GM21515 (cell line): ENCODE results near the gene JMJD6.
"Not testable (repeated sequence)": the region's sequence is repeated elsewhere in the genome, so short reads cannot be mapped to it uniquely, and the experiment has no call there.

Source experiments
- ATAC-seq: cut with Tn5 transposase; IDR thresholded peaks from one replicate; pipeline ENCODE4 v1.9.1; 2021; ENCODE audit not compliant: unreplicated experiment

The JMJD6 gene

DNA sequence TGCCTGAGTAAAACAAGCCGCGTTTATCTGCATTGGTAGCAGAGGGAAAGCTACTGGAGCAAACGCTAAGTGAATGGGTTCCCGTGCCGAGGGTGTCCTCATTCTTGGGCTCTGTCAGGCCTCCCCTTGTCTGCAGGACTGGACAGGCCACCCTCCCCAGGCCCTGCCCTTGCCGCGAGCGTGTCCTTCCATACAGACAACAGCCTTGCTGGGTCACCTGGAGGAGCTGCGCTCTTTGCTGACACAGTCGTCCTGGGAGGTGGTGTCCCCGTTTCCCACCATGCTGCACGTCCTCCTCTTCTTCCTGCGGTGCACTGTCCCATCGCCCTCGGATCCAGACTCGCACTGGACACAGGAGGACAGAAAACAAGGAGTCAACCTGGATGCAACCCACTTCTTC, 7.9 kb downstream of the JMJD6 start:
- ATAC-seq, result no peak

DNA sequence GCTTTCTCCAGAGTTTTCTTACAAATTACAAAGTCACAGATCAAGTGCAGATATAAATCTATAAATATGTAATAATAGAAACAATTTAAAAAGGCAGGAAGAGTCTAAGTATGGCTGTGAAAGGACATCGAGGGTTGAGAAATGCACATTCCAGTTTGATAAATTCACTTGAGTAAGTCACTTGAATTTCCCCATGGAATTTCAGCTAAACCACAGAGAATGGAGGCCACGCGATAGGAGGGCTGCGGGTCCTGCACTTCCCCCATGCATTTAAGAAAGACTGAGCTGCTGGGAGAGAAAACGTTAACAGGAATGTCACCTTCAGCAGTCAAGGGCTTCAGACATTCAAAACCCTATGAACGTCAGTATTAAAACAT, 9.6 kb downstream of the JMJD6 start:
- ATAC-seq, result no peak

DNA sequence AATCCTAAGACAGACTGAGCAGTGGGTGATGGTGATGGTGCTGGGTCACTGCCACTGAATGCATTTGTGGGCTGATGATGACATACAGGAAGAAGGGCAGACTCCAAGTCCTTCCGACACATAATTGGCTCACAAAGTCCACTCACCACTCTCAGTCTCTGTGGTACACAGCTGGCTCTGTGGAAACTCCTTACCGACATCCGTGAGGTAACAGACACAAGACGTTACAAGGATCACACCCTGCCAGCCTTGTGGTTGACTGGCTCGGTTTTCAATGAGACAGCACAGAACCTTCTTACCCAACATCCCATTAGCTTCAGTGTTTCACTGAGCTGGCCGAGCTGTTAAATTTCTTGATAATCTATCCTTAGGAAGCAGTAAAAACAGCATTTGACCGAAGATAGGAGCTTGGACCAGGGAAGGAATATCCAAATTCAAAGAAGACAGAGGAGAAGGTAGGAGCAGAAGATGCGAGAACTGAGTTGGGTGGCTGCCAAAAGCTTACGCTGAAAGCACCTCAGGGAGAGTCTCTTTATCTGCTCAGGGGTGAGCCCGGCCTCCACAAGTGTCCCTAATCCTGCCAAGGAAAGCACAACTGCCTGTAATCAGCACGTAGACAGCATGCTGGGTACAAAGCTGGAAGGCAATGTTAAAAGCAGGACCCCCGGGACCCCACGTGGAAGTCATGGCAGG, 10.1 kb downstream of the JMJD6 start:
- ATAC-seq, result no peak

DNA sequence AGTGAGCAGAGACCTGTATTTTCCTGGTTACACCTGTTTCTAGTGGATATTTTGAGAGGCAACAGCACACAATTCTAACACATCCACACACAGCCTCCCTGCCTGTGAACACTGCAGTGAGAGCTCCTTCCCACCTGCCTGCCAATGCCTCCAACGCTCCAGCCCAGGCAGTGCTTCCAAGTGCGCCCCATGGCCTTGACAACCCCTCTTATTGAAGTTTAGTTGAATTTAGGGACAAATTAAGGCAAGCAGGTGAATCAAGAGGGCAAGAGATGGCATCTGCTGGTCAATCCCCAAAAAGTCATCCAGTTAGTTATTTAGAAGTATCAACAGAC, 10.9 kb downstream of the JMJD6 start:
- ATAC-seq, result no peak

DNA sequence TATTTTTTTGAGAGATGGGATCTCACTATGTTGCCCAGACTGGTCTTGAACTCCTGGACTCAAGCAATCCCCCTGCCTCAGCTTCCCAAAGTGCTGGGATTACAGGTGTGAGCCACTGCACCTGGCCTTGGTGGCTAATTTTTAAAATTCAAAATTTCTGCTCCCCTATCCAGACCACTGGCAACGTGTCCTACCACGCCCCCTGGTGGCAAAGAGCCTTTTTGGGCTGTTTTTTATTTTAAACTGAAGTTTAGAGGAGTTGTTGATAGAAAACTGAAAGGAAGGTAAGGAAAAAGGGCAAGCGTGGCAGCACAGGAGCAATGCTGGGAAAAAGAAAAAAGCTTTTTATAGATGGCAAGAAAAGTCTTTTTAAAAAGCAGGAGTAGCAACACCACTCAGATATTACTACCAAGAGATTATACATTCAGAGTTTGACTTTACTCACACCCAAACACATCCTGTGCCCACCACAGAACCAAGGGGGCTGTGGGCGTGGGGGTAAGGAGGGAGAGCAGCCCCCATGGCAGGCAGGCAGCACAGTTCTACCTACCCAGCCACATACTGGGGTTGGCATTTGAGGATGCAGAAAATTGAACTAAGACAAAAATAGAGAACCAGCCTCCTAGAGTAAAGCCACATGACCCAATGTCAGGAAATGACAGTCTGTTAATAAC, 11.4 kb downstream of the JMJD6 start:
- no peak for ATAC-seq

DNA sequence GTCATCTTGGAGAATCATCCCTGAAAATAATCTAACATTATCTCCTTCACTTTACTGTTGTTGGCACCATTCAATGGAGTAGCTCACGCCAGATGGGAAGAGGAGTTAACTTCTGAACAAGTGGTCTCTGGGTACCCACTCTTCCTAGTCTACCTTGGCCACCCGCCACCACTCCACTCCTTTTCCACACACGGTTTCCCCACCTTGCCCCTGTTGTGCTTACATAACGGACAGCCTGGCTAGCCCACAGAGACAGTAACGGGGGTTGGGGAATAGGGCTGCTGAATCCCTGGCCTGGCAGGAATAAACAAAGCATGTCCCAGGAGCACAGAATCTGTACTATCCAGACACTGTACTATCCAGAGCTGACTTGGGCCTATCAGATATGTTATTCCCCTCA, 12.1 kb downstream of the JMJD6 start:
- ATAC-seq, result no peak

DNA sequence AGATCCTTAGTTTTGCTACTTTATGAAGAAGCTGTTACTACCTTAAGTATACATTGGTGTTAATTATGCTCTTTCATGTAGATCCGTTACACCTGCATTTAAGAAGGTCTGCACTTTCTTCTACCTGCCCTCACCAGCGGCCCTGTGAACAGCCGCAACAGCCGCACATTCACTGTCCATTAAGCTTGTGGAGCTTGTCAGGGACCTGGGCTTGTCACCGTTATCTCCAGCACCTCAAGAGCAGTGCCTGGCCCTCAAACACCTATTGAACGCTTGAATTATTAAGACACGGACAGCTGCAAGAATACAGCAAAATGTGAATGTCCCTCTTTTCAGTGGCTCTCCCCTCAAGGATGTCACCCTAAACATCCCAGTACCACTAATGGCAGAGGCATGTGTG, 12.6 kb downstream of the JMJD6 start:
- ATAC-seq, result no peak

DNA sequence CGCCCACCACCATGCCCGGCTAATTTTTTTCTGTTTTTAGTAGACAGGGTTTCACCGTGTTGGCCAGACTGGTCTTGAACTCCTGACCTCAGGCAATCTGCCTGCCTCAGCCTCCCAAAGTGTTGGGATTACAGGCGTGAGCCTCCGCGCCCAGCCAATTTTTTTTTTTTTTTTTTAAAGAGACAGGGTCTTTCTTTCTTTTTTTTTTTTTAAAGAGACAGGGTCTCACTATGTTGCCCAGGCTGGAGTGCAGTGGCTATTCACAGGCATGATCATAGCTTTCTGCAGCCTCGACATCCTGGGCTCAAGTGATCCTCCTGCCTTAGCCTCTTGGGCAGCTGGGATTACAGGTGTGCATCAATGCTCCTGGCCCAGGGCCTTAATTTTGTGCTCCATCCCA, 14.1 kb downstream of the JMJD6 start:
- not testable (repeated sequence) for ATAC-seq

DNA sequence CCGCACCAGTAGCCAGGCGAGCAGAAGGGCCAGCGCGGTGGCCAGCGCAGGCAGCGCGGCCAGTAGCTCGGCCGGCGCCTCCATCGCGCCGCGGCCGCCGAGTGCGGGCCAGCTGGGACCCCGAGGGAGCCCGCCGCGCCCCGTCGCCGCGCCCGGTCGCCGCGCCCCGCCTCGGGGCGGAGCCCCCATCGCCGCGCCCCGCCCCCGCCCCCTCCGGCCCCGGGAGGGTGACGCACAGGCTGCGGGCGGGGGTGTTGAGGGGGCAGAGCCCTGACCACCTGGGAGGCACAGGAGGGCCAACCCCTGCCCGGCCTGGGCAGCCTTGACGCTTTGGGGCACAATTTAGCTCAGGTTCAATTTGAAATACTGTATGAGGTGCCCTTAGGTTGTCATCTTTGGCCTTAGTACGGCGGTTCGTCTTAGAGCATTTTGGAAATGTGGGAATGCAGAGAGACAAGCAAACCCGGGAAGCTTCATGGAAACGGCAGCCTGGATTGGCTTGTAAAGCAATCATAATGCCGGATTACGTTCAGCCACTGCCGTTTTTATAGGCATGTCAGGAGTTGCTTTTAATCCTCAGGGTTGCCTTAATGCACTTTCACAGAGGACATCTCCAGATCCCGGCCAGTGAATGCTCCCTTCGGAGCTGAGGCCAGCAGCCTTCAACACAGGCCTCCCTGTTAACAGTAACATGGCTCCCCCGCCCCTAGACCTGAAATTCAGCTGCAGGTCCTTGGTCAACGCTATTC, 15.4 kb downstream of the JMJD6 start, which contains the start of gene MXRA7:
Gene MXRA7, minus strand, starts transcription at position 103 of the 749 bp plus-strand sequence. Its CDS starts 19 bp downstream, at position 84.
- ATAC-seq, result no peak

DNA sequence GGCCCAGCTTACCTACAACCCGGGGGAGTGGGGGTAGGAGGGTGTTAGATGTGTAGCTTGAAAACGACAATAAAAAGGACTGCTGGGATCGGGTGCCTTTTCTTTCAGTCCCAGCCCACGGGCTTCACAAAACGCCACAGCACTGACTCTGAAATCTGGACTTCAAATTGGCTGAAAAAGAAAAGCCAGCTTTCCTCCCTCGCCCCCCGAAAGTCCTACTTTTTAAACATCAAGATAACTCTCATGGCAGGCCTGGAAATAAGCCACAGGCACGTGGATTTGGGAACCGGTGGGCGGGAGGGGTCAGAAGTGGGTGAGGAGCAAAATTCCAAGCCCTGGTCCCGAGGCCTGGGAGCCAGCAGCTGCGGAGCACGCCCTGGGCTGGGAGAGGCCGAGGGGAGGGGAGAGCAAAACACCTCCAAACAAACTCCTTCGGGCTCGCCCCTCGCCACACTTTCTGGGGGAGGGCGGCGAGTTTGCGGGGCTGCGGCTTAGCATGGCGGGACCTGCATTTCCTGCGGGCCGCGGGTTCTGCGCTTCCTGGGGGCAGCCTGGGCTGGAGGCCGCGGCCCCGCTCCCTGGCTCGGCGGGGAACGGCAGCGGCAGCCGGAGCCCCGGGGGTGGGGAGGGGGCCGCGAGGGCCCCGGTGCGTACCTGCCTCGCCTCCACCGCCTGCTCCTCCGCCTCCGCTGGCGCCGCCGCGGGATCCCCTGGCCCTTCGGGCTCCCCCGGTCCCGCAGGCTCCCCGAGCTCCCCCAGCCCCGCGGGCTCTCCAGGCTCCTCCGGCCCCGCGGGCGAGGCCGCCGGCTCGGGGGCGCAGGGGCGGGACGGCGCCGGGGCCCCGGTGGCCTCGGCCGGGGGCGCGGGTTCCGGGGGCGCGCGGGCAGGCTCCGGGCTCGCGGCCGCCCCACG, 16.2 kb downstream of the JMJD6 start:
- not testable (repeated sequence) for ATAC-seq

DNA sequence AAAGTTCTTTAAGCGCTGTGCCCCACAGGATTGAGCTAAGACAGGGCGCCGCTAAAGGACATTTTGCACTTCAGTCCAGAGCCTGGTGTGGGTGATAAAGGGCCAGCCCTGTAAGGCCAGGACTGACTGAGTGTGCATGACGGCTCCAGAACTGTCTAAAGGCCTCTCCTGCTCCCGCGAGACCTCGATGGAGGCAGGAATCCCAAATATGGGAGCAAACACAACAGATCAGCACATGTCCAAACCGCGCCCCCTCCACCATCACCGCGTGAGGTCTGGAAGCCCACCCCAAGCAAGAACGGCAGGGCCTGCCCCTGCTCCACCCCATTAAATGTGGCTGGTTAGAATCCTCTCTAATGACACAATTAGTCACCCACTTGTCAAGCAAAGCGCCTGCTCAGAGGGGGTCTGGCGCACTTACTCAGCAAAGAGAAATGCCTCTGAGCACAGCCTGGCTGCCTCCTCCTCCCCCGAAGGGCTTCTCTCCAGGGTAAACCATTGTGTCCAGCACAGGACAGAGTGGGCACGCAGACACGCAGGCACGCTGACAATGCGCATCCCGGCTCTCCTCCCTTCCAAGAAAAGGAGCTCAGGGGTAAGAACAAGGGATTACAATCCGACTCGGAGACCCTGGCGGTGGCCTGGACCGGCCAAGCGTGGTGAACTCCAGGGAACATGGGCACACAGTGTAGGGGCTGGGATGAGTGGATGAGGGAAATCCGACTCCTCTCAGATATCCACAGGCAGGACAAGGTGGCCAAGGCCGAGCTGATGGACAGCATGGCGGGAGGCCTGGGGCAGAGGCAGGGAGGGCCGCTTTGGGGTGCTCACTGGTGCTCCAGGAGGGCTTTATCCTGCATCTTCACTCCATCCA, 17.1 kb downstream of the JMJD6 start:
- ATAC-seq, result no peak

DNA sequence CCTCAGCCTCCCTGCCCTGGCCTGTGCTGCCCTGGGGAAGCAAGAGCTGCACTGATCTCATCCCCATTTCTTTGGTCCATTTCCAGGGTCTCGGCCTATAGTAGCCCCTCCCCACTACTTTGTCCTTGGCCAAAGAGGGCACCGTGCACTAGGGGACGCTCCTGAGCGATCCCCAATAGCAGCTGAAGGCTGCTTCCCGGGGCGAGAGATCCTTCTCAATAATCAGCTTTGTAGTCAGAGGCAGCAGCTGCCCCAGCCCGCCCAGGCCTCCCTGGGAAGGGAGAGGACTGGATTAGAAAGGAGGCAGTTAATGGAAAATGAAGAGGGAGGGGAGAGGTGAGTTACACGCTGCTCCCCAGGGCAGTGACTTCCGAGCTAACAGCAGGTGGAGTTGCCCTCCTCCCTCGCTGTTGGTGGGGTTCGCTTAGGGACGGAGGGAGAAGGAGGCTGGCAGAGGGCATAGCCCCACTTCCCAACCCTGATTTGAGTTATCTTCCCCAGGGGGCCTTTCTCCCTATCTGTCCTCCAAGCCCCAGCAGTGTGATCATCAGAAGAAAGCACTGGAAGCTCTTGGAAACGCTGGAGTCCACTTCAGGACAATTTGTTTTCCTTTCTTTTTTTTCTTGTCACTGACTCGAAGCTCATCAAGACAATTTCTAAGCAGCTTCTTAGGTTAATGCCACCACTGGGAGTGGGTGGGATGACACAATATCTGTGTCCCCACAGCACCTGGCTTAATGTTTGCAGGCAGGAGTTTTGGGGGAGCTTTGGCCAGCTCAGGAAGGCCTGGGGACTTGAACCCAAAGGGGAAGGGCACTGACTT, 18.2 kb downstream of the JMJD6 start:
- ATAC-seq, result no peak

DNA sequence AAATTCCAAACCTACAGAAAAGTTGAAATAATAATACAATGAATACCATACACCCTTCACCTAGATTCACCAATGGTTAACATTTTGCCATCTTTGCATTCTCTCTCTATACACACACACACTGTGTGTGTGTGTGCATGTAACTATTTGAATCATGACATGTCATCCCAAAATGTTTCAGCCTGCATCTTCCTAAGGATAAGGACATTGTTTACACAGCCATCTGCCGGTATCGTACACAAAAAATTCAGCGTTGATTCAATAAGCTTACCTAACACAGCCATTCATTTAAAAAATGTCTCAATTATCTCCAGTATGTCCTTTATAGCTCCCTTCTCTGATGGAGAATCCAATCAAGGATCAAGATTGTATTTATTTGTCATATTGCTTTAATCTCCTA, 19.6 kb downstream of the JMJD6 start:
- ATAC-seq, result no peak

DNA sequence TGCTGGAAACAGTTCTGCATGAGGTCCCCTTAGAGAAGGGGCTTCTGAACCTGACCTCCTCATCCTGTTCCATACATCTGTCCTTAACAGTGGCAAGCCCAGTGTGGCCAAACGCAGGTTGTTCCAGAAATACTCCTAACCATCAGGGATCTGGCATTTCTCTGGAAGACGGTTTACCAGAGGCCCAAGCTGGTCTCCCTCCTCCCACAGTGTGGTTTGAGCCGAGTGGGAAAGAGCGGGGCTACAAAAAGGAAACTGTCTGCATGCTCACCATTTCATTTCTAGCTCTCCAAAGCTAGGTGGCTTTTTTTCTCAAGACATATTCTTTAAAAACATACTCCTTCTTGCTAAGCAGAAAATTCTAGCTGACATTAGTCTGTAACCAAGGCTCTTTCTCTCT, 21.6 kb downstream of the JMJD6 start:
- no peak for ATAC-seq

DNA sequence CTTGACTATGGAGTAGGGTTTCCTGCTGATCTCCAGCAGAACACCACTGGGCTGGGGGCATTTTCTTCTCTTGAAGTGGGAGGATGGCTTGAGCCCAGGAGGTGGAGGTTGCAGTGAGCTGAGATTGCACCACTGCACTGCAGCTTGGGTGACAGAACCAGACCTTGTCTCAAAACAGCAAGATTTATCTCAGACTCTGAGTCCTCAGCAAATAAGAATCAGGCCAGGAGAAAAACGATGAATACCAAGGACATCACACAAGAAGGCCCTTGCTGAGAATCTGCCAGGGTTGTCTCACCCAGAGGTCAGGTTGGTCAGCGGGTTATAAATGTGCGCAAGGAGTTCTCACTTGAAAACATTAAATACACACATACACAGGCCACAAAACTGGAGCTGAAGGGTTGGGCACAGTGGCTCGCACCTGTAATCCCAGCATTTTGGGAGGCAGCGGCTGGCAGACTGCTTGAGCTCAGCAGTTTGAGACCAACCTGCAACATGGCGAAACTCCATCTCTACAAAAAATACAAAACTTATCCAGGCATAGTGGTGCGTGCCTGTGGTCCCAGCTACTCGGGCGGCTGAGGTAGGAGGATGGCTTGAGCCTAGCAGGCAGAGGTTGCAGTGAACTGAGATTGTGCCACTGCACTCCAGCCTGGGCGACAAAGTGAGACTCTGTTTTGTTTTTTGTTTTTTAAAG, 23.3 kb downstream of the JMJD6 start:
- no peak for ATAC-seq

DNA sequence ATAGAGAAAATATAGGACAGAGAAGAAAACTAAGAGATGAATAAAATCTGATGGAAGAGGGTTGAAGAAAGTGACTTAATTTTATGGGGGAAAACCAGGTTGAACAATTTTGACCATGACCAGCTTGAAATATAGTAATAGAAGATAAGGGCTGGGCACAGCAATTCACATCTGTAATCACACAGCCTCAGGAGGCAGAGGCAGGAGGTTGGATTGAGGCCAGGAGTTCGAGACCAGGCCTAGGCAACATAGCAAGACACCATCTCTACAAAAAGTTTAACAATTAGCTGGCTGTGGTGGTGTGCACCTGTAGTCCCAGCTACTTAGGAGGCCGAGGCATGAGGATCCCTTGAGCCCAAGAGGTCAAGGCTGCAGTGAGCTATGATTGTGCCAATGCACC, 24.3 kb downstream of the JMJD6 start:
- ATAC-seq, result no peak

DNA sequence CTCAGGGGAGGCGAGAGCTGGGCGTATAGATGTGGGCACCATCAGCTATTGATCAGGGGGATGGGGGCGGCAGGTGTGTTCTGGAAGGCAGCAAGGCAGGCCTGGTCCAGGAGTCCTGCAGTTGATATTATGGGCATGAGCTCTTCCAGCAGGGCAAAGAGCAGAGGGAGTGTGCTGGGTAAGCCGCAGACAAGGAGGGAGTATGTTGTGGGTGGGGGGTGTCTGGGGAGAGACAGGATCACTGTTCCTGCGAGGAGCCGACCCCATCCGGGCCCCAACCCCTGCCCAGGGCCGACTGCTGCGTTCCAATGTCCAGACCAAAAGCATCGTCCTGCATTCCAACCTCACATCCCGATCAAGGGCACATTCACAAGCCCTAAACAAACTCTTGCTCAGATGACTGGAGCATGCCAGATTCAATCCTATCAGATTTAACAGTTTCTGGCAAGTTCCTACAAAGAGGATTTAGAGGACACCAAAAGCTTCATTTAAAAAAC, 24.9 kb downstream of the JMJD6 start:
- no peak for ATAC-seq

DNA sequence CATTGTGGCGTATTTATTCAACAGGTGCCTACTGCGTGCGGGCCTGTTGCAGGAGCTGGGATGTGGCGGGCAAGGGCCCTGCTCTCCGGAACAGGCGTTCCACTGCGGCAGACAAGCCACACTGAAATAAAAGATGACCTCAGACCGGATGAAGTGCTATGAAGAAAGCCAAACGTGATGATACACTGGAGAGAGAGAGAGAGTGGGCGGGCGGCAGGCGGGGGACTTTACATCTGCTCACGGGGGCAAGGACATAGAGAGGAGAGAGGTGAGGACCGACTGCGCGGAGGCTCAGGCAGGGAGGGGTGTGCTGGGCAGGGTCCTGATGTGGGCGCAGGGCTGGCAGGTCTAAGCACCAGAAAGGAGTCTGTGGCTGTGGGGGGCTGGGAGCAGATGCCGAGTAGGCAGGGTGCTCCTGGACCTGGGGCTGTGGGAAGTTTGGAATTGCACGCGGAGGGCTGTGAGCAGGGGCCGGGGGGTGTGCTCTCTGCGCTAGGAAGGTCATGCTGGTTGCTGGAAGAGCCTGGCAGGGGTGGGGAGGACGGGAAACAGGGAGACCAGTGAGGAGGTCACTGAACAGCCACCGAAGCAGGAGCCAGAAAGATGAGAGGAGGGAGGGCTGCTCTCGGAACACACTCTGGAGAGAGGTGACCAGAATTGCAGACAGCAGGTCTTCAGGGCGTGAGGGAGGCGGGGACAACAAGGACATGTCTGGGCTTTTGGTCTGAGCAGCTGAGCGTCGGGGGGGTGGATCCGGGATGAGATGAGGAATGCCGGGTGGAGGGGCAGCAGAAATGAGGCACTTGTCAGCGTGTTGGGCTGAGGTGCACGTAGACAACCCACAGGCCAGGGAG, 25.6 kb downstream of the JMJD6 start:
- ATAC-seq, result no peak
